MCF 10A (cell line): ENCODE results near the gene SLC6A6. TPM values are rescaled to one million over a fixed set of nuclear protein-coding genes. Genes with fewer than 3 reads are reported as not detected.

ENCODE experiments used
- BruUV-seq: library from RNA; stranded (reverse); fragments of 400-500 nt; replicated peaks from 2 replicates; lab custom pipeline; 2021; lab: Mats Ljungman, UMichigan
- CTCF ChIA-PET: fragments of 300-600 bp; sonication (Branson Sonifier 250); formaldehyde crosslinking; extraction: SDS; loops from one replicate; lab custom pipeline; 2021; ENCODE audit warnings: antibody characterized with exemption, inconsistent platforms; lab: Yijun Ruan, JAX
- POLR2A ChIA-PET: fragments of 300-600, 350-650 bp; sonication (Branson Sonifier 250); formaldehyde crosslinking; extraction: SDS; loops from one replicate; lab custom pipeline; 2020; ENCODE audit warnings: antibody characterized with exemption, inconsistent platforms; lab: Yijun Ruan, JAX
- DNase-seq: peaks from one replicate; pipeline ENCODE4 v3.0.0-alpha.2; 2018; ENCODE audit not compliant: unreplicated experiment
- H3K27ac Mint-ChIP-seq: one replicate; pipeline ENCODE4 v1.8.0; 2022; ENCODE audit warnings: mild to moderate bottlenecking, low read depth, mixed read lengths; ENCODE audit not compliant: unreplicated experiment
- H3K27me3 Mint-ChIP-seq: one replicate; pipeline ENCODE4 v1.8.0; 2022; ENCODE audit warnings: mixed read lengths; ENCODE audit not compliant: insufficient read depth, unreplicated experiment
- H3K36me3 Mint-ChIP-seq: one replicate; pipeline ENCODE4 v1.8.0; 2022; ENCODE audit warnings: mild to moderate bottlenecking, moderate library complexity, mixed read lengths; ENCODE audit not compliant: insufficient read depth, unreplicated experiment
- H3K4me1 Mint-ChIP-seq: one replicate; pipeline ENCODE4 v1.8.0; 2022; ENCODE audit warnings: mixed read lengths; ENCODE audit not compliant: insufficient read depth, unreplicated experiment
- H3K4me3 Mint-ChIP-seq: one replicate; pipeline ENCODE4 v1.8.0; 2022; ENCODE audit warnings: mild to moderate bottlenecking, moderate library complexity, mixed read lengths; ENCODE audit not compliant: unreplicated experiment
- H3K9me3 Mint-ChIP-seq: one replicate; pipeline ENCODE4 v1.8.0; 2022; ENCODE audit warnings: mixed read lengths; ENCODE audit not compliant: unreplicated experiment
- intact Hi-C: fragments of 100-400 bp; cut with micrococcal nuclease; formaldehyde crosslinking; loops from 2 replicates; pipeline ENCODE4 v1.14.1; 2022
- total RNA-seq: library from RNA; stranded (reverse); gene quantifications from 2 replicates; pipeline ENCODE4 v1.2.3, GENCODE V29; 2022
- TF ChIP-seq, protein P1 (sequence below): fragments of 200-600 bp; IDR thresholded peaks from one replicate; pipeline ENCODE4 v1.8.0; 2022; ENCODE audit warnings: antibody characterized with exemption, mild to moderate bottlenecking; ENCODE audit not compliant: unreplicated experiment

SLC6A6 gene
- total RNA-seq, 1 experiment from 2014 or later: 7.6 TPM

DNA sequence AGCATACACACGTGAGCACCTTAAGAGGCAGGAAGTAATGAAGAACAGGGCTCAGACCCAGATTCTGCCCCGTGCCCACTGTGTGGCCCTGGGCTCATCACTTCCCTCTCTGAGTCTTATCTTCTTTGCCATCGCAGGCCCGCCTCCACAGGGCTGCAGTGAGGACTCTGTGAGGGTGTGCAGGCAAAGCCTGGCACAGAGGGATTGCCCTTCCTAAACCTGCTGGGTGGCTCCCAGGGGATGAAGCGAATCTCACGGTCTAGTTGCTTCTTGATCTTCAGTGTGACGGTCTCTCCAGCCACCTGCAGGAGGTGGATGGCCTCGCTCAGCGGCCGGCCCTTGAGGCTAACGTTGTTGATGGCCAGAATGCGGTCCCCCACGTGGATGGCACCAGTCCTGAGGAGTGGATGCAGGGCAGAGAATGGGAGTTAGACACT lies 104.9 kb downstream of the SLC6A6 start:
- no peaks in the 10 kb centered on the region for H3K27me3 Mint-ChIP-seq
- no TSS peak for BruUV-seq
- H3K9me3 Mint-ChIP-seq: peaks cover 12% of the 10 kb centered on the region
- no peak overlapping the region for H3K4me3 Mint-ChIP-seq
- CTCF ChIA-PET: interaction anchor here (0.8 to 4.5 kb wide), 5 partner anchors 10 to 413 kb away, joined by 3 to 27 read pairs (median 9); no protein-coding TSS in a partner anchor
- TF ChIP-seq, protein P1, sequence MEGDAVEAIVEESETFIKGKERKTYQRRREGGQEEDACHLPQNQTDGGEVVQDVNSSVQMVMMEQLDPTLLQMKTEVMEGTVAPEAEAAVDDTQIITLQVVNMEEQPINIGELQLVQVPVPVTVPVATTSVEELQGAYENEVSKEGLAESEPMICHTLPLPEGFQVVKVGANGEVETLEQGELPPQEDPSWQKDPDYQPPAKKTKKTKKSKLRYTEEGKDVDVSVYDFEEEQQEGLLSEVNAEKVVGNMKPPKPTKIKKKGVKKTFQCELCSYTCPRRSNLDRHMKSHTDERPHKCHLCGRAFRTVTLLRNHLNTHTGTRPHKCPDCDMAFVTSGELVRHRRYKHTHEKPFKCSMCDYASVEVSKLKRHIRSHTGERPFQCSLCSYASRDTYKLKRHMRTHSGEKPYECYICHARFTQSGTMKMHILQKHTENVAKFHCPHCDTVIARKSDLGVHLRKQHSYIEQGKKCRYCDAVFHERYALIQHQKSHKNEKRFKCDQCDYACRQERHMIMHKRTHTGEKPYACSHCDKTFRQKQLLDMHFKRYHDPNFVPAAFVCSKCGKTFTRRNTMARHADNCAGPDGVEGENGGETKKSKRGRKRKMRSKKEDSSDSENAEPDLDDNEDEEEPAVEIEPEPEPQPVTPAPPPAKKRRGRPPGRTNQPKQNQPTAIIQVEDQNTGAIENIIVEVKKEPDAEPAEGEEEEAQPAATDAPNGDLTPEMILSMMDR: no peak
- peaks cover 4% of the 10 kb centered on the region for H3K36me3 Mint-ChIP-seq
- no peak overlapping the region for H3K27ac Mint-ChIP-seq
- intact Hi-C loops: loop anchor here (10.0 kb wide), 1 partner anchor 277 kb away; no protein-coding TSS in a partner anchor
- DNase-seq: no peak
- POLR2A ChIA-PET: no interaction called here
- no peaks in the 10 kb centered on the region for H3K4me1 Mint-ChIP-seq

DNA sequence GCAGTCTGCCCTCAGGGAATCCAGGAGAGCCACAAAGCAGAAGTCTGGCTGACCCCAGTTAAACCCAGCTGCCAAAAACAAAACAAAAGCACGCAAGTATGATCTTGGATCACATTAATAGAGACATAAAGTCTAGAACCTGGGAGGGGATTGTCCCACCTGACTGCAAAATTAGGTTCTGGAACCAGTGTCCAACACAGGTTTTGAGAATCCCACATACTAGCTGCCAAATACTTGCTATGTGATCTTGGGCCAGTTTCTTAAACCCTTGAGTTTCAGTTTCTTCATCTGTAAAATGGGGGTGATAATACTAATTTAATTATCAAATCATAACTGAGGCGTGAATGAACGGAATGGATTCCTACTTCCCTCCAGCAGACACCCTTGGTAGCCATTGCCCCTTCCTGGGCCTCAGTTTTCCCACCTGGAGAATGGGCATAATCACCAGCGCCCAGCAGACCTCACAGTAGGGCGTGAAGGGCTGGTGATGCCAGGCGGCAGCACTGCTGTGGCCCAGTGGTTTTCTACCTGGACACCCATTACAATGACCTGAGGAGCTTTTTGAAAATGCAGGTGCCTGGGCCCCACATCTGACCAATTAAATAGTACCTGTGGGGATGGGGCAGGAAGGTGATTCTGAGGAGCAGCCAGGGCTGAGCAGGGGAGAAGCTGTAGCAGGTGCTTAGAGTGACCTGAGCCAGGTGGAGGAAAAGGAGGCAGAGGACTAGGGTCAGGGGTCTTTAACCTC lies 105.5 kb downstream of the SLC6A6 start:
- TF ChIP-seq, protein P1: no peak
- BruUV-seq: no TSS peak
- Mint-ChIP-seq H3K27ac (no peak overlapping the region), H3K4me3 (no peak overlapping the region), H3K27me3 (no peaks in the 10 kb centered on the region), H3K4me1 (no peaks in the 10 kb centered on the region), H3K36me3 (peaks cover 4% of the 10 kb centered on the region), H3K9me3 (peaks cover 6% of the 10 kb centered on the region)
- POLR2A ChIA-PET: interaction anchor here (0.5 to 0.6 kb wide), 2 partner anchors 204 to 293 kb away, joined by 3 read pairs; no protein-coding TSS in a partner anchor
- intact Hi-C loops: loop anchor here (10.0 kb wide), 1 partner anchor 277 kb away; no protein-coding TSS in a partner anchor
- CTCF ChIA-PET: interaction anchor here (0.6 to 4.5 kb wide), 22 partner anchors 8 to 985 kb away, joined by 3 to 27 read pairs (median 4); no protein-coding TSS in a partner anchor
- DNase-seq: no peak

- ChIA-PET POLR2A (interaction anchor here (0.5 to 0.6 kb wide), 2 partner anchors 204 to 293 kb away, joined by 3 read pairs; no protein-coding TSS in a partner anchor), CTCF (interaction anchor here (0.6 to 4.5 kb wide), 28 partner anchors 9 to 1516 kb away, joined by 3 to 27 read pairs (median 4); no protein-coding TSS in a partner anchor)
- BruUV-seq: no TSS peak
- Mint-ChIP-seq H3K27ac (no peak overlapping the region), H3K4me3 (no peak overlapping the region), H3K27me3 (no peaks in the 10 kb centered on the region), H3K9me3 (peaks cover under 1% of the 10 kb centered on the region), H3K4me1 (no peaks in the 10 kb centered on the region), H3K36me3 (peaks cover 4% of the 10 kb centered on the region)
- intact Hi-C loops: loop anchor here (10.0 kb wide), 1 partner anchor 276 kb away; no protein-coding TSS in a partner anchor
- TF ChIP-seq, protein P1: no peak
- no peak for DNase-seq
Observed at GRCh38 chr3:14508505-14508819, 106.1 kb downstream of the SLC6A6 start.
